ENCODE data around the gene ADAMTSL1.
A peak's percentile ranks its signal among the peaks of the same experiment; 100 is the strongest.

The ADAMTSL1 gene, protein sequence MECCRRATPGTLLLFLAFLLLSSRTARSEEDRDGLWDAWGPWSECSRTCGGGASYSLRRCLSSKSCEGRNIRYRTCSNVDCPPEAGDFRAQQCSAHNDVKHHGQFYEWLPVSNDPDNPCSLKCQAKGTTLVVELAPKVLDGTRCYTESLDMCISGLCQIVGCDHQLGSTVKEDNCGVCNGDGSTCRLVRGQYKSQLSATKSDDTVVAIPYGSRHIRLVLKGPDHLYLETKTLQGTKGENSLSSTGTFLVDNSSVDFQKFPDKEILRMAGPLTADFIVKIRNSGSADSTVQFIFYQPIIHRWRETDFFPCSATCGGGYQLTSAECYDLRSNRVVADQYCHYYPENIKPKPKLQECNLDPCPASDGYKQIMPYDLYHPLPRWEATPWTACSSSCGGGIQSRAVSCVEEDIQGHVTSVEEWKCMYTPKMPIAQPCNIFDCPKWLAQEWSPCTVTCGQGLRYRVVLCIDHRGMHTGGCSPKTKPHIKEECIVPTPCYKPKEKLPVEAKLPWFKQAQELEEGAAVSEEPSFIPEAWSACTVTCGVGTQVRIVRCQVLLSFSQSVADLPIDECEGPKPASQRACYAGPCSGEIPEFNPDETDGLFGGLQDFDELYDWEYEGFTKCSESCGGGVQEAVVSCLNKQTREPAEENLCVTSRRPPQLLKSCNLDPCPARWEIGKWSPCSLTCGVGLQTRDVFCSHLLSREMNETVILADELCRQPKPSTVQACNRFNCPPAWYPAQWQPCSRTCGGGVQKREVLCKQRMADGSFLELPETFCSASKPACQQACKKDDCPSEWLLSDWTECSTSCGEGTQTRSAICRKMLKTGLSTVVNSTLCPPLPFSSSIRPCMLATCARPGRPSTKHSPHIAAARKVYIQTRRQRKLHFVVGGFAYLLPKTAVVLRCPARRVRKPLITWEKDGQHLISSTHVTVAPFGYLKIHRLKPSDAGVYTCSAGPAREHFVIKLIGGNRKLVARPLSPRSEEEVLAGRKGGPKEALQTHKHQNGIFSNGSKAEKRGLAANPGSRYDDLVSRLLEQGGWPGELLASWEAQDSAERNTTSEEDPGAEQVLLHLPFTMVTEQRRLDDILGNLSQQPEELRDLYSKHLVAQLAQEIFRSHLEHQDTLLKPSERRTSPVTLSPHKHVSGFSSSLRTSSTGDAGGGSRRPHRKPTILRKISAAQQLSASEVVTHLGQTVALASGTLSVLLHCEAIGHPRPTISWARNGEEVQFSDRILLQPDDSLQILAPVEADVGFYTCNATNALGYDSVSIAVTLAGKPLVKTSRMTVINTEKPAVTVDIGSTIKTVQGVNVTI (N-terminal part only)

DNA sequence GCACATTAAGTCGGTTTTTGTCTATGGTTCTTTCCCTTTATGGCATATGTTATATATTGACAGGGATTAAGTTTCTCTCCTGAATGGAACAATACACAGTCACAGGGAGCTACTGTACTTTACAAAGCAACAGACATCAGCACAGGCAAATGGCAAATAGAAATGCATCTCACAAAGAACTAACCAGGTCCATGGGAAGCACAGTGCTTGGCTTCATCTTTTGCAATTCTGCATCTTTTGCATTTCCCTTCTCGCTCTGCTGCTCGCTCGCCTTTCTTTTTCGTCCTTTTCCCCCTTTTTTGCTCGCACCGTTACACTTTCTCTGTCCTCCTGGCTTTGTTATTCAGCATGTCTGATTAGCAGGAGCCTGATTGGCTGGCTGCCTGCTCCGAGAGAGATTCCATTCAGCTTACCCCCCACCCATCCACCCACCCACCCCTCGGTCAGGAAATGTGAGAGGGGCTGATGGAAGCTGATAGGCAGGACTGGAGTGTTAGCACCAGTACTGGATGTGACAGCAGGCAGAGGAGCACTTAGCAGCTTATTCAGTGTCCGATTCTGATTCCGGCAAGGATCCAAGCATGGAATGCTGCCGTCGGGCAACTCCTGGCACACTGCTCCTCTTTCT, at the start of gene ADAMTSL1:
TSS of gene ADAMTSL1 (plus strand) at position 502 of the 628 bp plus-strand sequence. CDS start at position 582, 80 bp downstream.
- DNase-seq, result no peak

DNA sequence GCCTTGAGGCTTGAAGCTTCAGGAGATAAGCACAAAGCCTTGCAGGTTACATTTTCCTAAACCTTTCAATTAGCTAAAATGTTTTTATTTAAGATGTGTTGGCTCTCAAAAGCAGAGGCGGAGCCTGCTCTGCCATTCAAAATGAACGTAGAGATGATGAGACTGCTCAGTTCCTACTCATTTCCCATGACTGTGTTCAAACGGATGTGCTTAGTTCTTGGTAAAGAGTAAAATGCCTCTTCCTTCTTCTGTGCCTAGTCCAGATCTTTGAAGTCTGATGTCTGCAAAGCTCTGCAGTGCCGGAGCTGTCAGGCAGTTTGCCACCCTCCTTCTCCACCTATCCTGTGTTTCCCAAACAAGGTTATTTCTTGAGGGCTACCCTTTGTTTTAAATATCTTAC, 46.3 kb upstream of the ADAMTSL1 start:
- DNase-seq, result no peak

DNA sequence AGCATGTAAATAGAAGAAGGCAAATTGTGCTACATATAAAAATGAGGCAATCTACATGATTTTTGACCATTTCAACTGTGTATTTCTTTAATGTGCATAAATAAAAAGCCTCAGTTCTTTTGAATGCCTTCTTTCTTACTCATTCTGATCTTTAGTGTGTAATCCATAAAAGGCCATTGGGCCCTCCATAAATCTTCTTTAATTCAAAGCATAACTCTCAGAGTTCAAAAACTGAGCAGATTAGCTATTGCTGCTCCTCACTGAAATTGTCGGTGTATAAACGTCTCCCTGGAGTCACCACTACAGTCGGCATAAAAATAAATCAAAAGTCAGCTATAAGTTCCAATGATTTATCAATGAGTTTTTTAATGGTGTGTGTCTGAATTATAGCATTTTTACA, 45.3 kb upstream of the ADAMTSL1 start:
- DNase-seq, result no peak

DNA sequence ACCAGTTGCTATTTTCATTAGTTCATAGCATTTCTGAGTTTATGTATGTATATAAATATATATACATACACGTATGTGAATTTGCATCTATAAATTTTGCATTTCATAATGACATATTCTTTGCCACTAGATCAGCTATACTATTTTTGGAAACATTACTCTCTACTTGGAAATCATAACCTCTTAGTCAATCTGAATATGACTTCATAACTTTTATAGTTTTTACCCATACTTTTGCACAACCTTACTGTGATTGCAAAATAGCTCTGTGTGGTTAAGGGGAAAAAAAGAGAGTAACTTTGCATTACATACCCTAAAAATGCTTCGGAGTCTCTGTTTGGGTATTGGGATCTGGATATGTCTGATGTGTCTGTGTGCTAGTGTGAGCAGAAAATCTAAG, 44.9 kb upstream of the ADAMTSL1 start:
- no peak for DNase-seq

DNA sequence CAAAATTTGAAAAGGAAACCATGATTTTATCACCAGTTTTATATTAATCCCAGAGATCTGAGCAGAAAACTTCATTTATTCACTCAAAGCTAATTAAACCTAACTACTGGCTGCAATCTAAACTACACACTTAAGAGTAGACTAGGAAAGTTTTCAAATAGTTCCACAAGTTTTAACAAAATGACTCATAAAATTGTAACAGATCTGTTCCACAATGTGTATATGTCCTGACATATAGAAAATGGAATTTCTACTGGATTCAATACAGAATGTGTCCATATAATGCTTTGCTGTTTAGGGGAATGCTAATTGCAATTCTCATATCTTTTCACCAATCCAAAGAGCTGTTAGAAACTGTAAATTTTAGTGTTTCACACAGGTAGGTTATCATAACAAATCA, 40.3 kb upstream of the ADAMTSL1 start:
- no peak for DNase-seq

DNA sequence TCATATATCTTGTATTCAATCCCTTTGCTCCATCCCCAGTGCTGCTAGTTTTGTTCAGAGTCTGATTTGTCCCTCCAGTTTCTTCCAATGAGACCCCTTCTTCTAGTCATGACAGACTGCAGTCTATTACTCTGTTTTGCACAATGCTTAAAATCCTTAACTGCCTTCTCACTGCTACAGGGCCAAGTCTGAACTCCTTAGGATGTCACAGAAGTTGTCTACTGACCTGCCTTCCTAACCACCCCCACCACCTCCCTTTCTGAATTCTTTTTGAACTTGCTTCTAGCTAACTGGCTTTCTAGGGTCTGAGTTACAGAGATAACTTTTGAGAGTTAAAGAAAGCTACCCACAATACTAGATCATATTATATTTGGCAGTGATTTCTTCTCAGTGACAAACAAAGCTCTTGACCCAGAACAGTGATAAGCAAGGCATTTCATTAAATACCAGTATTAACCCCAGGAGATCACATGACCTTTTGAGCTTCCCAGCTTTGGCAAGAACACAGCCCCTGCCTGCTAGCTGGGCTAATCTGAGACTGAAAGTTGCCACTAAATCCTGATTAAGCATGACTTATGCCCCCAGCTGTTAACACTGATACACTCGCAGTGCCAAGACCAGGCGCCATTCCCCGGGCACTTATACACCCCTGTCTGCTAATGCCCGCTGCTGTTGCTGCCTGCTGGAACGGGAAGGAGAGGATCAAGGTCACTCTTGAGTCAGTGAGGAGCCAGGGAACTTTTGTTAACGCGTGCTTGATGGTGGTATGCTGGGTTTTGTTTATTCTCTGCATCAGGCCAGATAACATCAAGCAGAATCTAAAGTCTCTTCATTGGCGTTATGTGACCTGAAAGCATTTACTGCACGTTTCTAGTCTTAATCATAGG, 36.4 kb upstream of the ADAMTSL1 start:
- peak; percentile 36 for DNase-seq

DNA sequence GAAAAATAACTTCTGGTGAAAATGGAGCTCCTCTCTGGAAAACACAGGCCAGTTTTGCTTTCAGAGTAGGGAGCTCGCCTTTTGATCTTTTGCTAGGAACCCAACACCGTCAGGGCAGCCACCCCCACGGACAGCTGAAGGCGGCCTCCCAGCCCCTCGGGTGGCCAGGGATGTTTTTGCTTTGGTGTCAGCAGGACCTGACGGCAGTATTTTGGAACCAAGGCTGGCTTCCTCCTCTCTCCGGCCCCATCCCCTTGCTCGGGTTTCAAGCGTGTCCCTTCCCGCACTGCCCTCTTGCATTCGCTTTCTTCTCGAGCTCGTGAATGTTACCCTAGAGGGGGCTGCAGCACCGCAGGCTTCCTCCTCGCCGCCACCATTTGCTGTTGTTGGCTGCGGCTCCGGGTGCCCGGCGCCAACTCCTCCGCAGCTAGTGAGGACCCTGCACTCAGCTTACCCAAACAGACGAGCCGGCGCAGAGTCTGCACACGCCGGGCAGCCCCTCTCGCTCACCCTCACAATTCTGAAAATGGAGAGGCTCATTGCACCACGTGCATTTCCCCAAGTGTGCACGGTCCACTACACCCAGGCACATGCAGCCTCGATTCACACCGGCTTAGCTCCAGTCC, 35.5 kb upstream of the ADAMTSL1 start:
- no peak for DNase-seq

DNA sequence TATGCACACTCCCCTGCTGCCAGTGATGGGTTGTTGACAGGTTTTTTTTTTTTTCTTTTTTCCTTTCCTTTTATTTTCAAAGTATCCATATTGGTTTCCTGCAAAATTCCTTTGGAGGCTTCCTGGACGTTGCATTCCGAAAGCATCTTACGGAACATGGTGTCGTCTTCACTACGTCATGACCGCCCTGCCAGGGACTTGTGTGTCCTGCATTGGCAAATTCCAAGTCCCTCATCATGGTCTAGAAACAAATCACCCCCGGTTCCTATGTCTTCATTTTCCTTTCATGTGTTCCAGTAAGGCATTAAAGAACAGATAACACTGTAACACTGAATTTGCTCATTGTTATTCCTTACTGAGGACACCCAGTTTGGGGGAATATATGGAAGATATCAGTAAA, 35.0 kb upstream of the ADAMTSL1 start:
- DNase-seq, result no peak

DNA sequence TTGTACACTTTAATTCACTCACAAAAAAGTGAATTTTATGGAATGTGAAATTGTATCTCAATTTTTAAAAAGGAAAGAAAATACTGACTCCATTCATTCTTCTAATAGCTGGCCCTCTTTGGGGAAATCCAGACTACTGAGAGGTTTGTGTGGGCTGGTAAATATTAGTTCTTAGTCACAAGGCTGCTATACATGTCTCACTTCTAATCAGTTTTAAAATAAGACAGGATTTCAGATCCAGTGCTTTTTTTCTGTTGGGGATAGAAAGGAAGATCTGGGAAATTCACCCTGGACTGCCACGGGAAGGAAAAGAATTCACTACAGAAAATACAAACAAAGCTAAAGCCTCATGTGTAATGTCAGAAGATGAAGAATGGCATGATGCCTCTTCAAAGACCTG, 32.7 kb upstream of the ADAMTSL1 start:
- DNase-seq, result no peak

DNA sequence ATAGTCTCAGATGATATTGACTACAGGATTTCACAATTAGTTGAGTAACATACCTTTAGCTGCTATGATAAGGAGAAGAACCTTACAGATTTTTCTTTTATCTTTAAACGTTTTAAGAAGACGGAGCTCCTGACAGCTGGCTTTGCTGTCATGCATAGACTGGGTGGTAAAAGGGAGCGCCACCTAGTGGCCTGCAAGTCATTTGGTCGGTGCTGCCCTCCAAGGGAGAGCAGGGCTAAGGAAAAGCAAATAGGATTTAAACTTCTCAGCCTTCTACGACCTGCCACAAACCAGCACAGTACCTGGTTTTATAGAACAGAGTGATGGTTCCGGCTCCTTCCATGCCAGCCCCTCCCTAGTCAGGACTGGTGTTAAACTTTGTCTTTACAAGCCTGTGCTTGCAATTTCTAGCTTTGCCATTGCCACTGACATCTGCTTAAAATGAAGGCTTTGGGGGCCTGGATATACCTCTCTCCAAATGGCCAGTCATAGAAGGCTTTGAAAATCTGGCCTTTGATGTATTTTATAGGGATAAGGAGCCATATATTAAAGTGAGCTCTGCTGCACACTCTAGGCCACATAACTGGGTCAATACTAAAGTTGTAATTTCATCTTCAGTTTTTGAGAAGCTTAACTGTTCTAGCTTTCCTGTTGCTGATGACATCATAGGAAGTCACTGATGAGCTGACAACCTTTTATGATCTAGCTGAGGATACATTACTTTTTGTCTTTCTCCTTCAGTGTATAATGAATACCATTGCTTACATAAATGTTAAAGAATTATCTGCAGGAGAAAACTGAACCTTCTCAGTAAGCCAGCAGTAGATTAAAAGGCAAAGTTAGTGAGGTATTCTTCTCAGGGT, 31.1 kb upstream of the ADAMTSL1 start:
- peak; percentile 33 for DNase-seq

DNA sequence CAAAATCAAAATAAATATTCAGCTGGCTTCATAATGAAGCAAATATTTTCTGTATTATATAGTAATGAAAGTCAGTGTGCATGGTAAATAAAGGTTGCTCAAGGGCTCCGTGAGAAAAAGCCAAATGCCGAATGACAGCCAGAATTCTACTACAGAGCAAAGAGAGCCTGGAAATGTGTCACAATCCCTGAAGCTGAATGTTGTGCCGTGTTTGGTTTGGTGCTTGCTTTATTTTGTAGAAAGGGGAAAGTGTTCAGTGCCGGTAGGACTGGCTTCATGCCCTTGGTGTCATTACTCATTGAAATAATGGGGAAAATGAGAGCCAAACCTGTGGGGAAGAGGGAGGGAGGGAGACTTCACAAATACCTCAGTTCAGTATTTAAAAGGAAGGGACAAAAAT, 26.8 kb upstream of the ADAMTSL1 start:
- DNase-seq, result no peak

DNA sequence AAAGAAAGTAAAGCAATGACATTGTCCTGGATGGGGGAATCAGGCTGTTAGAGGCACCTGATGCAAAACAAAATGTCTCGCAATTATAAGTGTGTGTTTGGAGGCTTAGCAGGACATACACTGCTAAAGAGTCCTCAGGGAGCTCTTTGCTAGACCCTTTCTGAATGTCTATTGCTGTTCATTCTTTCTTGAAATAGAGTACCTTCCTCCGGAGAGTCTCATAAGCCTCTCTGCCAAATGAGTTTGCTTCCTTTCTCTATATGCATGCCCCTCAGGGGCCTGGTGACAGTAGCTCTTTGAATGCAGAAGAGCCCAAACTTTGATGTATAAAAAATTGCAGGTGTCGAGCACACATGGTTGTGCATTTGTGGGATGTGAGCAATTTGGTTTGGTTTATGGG, 26.4 kb upstream of the ADAMTSL1 start:
- no peak for DNase-seq

DNA sequence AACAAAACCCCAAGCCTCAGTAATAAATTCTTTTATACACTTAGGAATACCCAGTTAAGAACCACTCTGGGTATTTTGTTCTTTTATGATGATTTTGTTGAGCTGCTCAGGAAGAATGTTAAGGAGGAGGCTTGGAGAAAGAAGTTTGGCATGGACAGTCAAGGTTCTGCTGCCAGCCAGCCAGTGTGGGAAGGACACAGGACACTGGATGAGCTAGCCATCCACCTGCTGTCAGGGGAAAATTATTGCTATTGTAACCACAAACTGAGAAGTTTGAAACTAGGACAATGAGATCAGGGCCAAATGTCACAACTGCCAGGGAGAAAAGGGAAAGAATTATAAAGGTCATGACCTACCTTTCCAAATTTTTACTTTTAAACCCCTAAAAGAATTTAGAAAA, 25.9 kb upstream of the ADAMTSL1 start:
- no peak for DNase-seq

DNA sequence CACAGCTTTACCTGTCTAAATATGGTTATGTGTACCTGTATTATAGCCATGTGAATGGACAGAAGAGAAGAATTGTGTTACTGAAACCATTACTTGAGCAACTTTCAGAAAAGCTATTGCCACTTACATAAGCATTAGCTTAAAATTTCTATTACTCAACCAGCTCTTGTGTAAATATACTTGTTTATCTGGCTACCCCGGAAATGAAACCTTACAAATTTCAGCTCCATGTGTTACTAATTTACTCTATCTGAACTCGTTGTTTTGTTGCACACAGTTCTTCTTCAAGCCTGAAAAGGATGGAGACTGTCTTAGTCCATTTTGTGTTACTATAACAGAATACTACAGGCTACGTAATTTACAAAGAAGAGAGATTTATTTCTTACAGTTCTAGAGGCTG, 22.5 kb upstream of the ADAMTSL1 start:
- DNase-seq, result no peak

DNA sequence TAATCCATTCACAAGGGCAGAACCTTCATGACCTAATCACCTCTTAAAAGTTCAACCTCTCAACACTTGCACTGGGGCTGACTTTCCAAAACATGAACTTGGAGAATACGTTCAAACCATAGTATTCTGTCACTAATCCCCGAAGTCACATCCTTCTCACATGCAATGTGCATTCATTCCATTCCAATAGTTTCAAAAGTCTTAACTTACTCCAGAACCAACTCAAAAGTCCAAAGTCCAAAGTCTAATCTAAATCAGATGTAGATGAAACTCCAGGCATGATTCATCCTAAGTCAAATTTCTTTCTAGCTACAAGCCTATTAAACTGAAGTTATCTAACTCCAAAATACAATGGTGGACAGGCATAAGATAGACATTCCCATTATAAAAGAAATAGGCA, 21.7 kb upstream of the ADAMTSL1 start:
- no peak for DNase-seq

DNA sequence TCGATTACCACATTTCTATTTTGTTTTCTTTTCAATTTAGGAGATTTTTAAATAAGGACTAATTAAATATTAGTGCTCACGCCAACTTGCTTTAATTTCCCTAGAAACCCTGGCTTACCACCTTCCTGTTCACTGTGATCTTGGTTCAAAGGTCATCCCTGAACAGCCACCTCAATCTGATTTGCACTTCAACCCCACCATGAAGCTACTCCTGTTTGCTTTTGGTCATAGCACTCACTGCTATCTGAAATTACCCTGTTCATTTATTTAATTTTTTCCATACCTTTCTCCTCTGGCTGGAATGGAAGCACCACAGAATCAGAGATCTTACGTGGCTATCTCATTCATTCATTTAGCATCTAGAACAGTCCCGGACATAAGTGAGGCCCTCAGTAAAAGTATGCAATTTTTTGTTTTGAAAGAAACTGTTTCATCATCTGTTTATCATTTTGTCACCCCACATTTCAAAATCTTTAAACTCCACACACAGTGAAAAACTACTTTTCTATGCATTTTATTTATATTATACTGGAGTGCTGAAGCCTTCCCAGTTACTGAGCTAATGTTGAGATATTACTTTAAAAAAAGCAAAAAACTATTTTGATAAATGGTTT, 17.2 kb upstream of the ADAMTSL1 start:
- DNase-seq, result no peak

DNA sequence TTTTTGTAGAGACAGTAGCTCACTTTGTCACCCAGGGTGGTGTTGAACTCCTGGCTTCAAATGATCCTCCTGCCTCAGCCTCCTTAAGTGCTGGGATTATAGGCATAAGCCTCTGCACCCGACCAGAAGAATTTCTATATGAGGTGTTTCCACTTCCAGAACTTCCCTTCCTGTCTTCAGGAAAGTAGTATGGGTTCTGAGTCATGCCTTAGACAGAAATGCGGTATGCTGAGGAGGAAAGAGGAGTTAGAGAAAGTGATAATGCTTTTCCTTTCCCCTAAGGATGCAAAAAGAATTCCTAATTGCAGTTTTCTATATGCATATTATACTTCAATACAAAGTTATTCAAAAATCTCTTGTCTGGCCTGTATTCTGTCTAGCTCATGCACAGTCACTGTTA, 16.4 kb upstream of the ADAMTSL1 start:
- no peak for DNase-seq

DNA sequence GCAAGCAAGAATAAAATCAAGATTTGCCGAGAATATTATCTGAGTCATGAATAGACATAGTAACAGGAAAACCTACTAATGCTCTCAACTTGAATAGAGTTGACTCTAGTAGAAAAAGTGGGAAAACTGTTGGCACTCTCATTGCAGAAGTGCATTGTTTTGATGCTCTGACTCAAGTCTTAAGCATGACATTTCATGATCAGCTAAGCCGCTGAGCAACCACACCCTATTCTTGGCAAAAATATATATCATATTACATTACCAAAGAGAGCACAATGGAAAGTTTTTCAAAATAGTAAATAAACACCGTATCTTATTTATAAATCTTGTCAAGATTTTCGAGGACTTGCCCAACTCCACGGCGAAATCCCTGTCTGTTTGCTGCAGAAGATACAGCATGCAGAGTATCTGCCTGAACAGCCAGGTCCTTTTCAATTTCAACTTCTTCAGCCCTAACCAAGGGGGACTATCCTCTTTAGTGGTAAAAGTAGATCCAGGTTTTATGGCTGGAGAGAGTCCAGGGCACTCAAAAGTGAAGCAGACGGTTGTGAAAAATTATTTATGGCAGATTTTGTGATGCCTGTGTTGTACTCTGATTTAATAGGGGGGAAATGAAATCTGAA, 13.9 kb upstream of the ADAMTSL1 start:
- DNase-seq, result no peak

DNA sequence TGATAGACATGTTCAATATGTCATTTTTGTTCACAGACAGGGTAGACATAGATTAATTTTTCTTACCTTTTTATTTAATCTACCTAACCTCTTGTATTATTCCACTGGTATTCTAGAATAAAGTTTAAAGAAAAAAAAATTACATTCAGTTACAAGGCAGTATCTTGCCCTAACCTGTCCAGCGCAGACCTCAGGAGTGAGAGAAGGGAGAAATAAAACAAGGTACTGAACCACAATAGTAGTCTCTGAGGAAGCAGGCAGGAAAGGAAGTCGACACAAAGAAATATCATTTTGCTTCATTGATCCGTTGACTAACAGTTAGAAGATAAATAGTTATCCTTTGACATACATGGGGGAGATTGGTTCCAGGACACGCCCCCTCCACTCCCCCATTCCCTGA, 12.5 kb upstream of the ADAMTSL1 start:
- no peak for DNase-seq

Measured in DMS 273 treated with DMSO at 0.1 percent for 48 hours (cell line).